Astrocyte of the cerebellum (primary cell): ENCODE measurements around the gene BTBD10.

Experiments
- DNase-seq: peaks from one replicate; pipeline ENCODE4 v3.0.0-alpha.2; 2011; ENCODE audit warnings: low read depth
- H3K4me3 ChIP-seq: 2 replicates; pipeline ENCODE4 v1.5.1; 2011; ENCODE audit warnings: mild to moderate bottlenecking, low read depth, low read length, moderate library complexity
- CTCF ChIP-seq: IDR thresholded peaks from 2 replicates; pipeline ENCODE4 v1.5.1; 2012; ENCODE audit warnings: low read length, low read depth, moderate library complexity, mild to moderate bottlenecking; ENCODE audit errors: missing control alignments
- in situ Hi-C: cut with HindIII; loops from 2 replicates; pipeline ENCODE4 v1.10.0; 2017; ENCODE audit warnings: low sequenced_read_pairs

The BTBD10 gene

GRCh38 chr11:13355191-13355590 is 107.8 kb downstream of the BTBD10 start:
- TF ChIP-seq CTCF: no peak
- in situ Hi-C loops: no loop called here
- DNase-seq: no peak
- no peak overlapping the region for H3K4me3 ChIP-seq

- in situ Hi-C loops: no loop called here
- TF ChIP-seq CTCF: peak; percentile 33
- no peak overlapping the region for H3K4me3 ChIP-seq
- DNase-seq: no peak
Measured at GRCh38 chr11:13354335-13354734, 108.7 kb downstream of the BTBD10 start.

- no peak overlapping the region for H3K4me3 ChIP-seq
- in situ Hi-C loops: no loop called here
- no peak for TF ChIP-seq CTCF
- no peak for DNase-seq
Measured at GRCh38 chr11:13352711-13353110, 110.3 kb downstream of the BTBD10 start.

- TF ChIP-seq CTCF: no peak
- in situ Hi-C loops: no loop called here
- DNase-seq: no peak
- no peak overlapping the region for H3K4me3 ChIP-seq
Measured at GRCh38 chr11:13349581-13349980, 113.4 kb downstream of the BTBD10 start.

- in situ Hi-C loops: no loop called here
- TF ChIP-seq CTCF: no peak
- no peak for DNase-seq
- no peak overlapping the region for H3K4me3 ChIP-seq
Measured at GRCh38 chr11:13349046-13349445, 114.0 kb downstream of the BTBD10 start.

- H3K4me3 ChIP-seq: no peak overlapping the region
- in situ Hi-C loops: no loop called here
Measured at GRCh38 chr11:13348305-13348704, 114.7 kb downstream of the BTBD10 start.

More at GRCh38 chr11:13348305-13348704, 114.7 kb downstream of the BTBD10 start:
- no peak for DNase-seq
- no peak for TF ChIP-seq CTCF
